IPS DF 6.9 (cell line): ENCODE measurements around the gene SPNS3.

ENCODE experiments used
- DNase-seq: peaks from one replicate; pipeline ENCODE4 v3.0.0-alpha.2; 2013; ENCODE audit warnings: low read depth, low spot score
- H3K27ac ChIP-seq: one replicate; pipeline ENCODE4 v1.5.1; 2013; ENCODE audit warnings: low read length, control low read depth
- H3K27me3 ChIP-seq: 2 replicates; pipeline ENCODE4 v1.6.1; 2013; ENCODE audit warnings: mild to moderate bottlenecking, low read length; ENCODE audit not compliant: control insufficient read depth, insufficient read depth
- H3K36me3 ChIP-seq: 2 replicates; pipeline ENCODE4 v1.6.1; 2013; ENCODE audit warnings: low read length; ENCODE audit not compliant: control insufficient read depth, insufficient read depth
- H3K4me1 ChIP-seq: 2 replicates; pipeline ENCODE4 v1.6.1; 2013; ENCODE audit warnings: low read length; ENCODE audit not compliant: control insufficient read depth, insufficient read depth
- H3K4me3 ChIP-seq: 2 replicates; pipeline ENCODE4 v1.5.1; 2013; ENCODE audit warnings: mild to moderate bottlenecking, low read length
- H3K9me3 ChIP-seq: 2 replicates; pipeline ENCODE4 v1.6.1; 2013; ENCODE audit warnings: low read length, inconsistent platforms; ENCODE audit not compliant: control insufficient read depth, insufficient read depth
- WGBS: extraction: QIAGEN DNeasy Blood & Tissue Kit; methylation state at CpG from one replicate; pipeline ENCODE4 v1.1.7; 2013; ENCODE audit warnings: mixed read lengths, missing lambda C conversion rate; ENCODE audit not compliant: insufficient read length, insufficient coverage; 5-methylcytosine and 5-hydroxymethylcytosine counted together

The SPNS3 gene

DNA sequence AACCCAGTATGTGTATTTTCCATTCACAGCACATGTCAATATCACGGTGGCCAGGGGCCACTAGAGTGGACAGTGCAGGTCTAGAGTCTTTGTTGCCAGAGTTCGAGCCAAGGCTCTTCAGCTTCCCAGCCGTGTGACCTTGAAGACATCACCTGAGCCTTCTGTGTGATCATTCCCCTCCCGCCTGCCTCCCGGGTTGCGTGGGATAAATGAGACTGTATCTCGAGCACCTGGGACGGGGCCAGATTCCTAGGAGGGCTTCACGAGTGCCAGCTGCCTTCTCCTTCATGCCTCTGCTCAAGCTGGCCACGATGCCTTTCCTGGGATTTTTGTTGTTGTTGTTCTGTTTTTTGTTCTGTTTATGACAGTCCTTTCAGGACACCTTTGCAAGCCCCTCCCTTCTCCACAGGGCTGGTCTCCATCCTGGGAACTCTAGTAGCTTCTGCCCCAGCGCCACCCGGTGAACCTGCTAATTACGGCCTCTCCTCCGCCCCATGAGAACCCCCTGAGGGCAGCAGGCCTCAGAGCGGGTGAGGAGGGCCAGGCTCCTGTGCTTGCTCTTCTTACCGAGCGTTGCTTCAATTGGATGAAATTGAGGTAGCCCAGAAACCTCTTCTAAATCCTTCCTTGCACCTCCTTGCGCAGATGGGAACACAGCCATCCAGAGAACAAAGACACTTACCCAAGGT is 68.9 kb downstream of the SPNS3 start:
- Histone ChIP-seq H3K9me3 (no peaks in the 10 kb centered on the region), H3K4me3 (no peak overlapping the region), H3K27ac (no peak overlapping the region), H3K4me1 (peaks cover 2% of the 10 kb centered on the region), H3K27me3 (peaks cover 21% of the 10 kb centered on the region), H3K36me3 (no peaks in the 10 kb centered on the region)
- no CpG with 5 or more reads among the region's 18 CpGs for WGBS
- DNase-seq: no peak

DNA sequence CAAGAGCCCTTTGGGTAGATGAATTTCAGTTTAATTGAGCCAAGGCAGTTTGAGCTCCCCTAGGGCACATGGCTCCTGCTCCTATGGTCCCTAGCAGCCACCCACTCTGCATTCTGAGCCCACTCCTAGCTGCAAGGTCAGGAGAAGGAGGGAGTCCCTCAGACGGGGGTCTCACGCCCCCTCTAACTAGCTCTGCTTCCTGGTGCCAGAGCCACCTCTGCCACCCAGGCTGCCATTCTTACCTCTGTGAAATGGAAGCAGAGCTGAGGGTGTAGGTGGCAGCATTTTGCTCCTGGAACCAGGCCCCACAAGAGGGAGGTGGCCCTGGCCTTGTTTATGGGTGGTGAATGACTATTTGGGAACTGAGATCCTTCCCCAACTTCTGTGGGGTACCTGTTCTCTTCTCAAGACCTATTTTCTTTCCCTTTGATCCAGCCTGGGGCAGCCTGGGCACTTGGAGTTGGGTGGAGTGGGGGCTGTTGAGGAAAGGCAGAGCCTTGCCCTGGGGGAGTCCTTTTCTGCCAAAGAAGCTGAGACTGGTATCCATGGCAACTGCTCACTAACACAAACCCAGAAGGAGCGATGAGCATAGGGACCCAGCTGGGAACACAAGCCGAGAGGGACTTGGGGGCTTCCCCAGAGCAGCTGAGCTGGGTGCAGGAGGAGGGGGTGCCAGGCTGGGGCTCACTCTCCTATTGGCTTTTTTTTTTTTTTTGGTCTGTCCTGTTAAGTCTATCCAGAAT is 69.7 kb downstream of the SPNS3 start:
- no CpG with 5 or more reads among the region's 4 CpGs for WGBS
- Histone ChIP-seq H3K27ac (no peak overlapping the region), H3K27me3 (peaks cover 18% of the 10 kb centered on the region), H3K4me3 (no peak overlapping the region), H3K4me1 (peaks cover 2% of the 10 kb centered on the region), H3K9me3 (no peaks in the 10 kb centered on the region), H3K36me3 (no peaks in the 10 kb centered on the region)
- no peak for DNase-seq

DNA sequence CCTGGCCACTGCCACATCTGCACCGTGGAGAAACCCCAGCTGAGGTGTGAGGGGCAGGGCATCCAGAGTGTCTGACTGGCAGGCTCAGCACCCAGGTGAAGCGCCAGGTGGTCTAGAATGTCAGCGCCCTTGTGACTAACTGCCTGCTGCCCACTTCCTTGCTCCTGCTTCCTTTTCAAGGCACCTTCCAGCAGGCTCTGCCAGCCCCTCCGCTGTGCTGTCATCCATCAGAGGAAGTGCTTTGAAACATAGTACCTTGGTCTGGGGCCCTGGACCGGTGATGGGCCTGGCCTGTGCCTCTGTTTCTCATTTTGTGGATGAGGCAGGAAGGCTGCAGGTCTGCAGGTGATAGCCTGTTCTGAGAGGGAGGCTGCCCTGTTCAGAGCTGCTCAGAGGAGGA is 70.4 kb downstream of the SPNS3 start:
- H3K27me3 ChIP-seq: peaks cover 18% of the 10 kb centered on the region
- DNase-seq: no peak
- H3K4me1 ChIP-seq: peaks cover 2% of the 10 kb centered on the region
- no peaks in the 10 kb centered on the region for H3K36me3 ChIP-seq
- WGBS: no CpG with 5 or more reads among the region's 5 CpGs
- H3K27ac ChIP-seq: no peak overlapping the region
- no peaks in the 10 kb centered on the region for H3K9me3 ChIP-seq
- no peak overlapping the region for H3K4me3 ChIP-seq

DNA sequence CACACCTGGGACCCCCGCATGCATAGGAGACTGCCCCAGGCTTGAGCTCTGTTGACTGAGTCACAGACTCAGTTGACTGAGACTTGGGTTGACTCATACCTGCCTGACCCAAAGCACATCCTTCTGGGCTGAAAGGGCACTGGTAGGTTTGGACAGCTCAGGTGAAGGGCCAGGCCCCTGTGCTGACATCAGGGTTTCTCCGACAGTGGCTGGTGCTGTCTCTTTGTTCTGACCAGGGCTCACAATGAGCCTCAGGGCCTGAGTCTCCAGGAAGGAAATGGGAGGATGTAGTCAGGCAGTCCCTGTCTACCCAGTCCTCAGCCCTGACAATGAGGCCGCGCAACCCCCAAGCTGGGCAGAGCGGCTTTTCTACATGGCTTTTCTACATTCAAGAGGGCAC is 71.4 kb downstream of the SPNS3 start:
- H3K4me3 ChIP-seq: no peak overlapping the region
- DNase-seq: no peak
- no CpG with 5 or more reads among the region's 5 CpGs for WGBS
- H3K4me1 ChIP-seq: peaks cover under 1% of the 10 kb centered on the region; the same call in 1 of the 2 replicates
- no peak overlapping the region for H3K27ac ChIP-seq
- H3K27me3 ChIP-seq: peaks cover 9% of the 10 kb centered on the region
- no peaks in the 10 kb centered on the region for H3K36me3 ChIP-seq
- H3K9me3 ChIP-seq: no peaks in the 10 kb centered on the region

DNA sequence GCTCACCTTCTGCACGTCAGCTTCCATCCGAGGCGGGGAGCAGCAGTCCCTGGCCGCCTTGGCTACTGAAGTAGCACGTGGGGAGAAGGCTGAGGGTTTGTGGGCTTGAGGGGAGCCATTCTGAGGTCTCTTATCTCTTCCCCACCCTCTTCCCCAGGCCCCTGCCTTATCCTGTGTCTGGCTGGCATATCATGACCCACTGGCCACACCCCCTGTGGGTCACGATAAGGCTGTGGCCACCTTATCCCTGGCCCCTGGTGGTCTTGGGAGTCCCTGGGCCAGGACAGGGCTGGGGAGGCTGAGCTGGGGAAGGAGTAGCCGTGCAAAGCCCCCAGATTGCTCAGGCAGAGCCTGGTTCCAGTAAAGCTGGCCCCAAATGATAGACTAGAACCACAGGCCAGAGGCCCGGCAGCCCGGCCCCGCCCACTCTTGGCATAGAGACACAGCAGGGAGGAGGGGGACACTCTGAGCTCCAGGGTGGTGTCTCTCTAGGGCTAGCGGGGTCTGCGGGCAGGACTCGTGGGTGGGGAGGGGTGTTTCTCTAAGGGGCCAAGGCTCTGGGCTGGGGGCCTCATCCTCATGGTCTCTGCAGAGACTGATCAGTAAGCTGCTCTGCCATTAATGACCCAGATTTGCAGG is 72.6 kb downstream of the SPNS3 start:
- Histone ChIP-seq H3K36me3 (no peaks in the 10 kb centered on the region), H3K4me1 (no peaks in the 10 kb centered on the region; the same call in 1 of the 2 replicates), H3K4me3 (no peak overlapping the region), H3K27me3 (no peaks in the 10 kb centered on the region), H3K9me3 (no peaks in the 10 kb centered on the region), H3K27ac (no peak overlapping the region)
- DNase-seq: no peak
- no CpG with 5 or more reads among the region's 13 CpGs for WGBS

DNA sequence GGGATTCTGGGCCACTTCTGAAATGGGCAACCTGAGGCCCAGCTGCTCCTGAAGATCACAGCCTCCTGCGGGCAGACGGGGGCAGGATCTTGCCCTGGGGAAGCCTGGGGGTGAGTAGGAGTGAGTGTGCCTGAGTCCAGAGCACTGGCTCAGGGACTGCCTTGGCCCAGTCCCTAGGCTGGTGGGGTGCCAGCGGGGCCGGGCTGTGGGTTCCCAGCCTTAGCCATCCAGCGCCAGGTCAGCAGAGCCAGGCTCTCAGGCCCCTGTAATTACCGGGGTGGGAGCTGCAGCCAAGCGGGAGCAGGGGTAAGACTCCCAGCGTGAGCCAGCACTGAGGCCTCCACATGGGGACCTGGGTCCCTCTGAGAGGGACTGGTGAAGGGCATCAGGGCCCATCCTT is 73.2 kb downstream of the SPNS3 start:
- Histone ChIP-seq H3K27me3 (no peaks in the 10 kb centered on the region), H3K36me3 (no peaks in the 10 kb centered on the region), H3K4me3 (no peak overlapping the region), H3K4me1 (no peaks in the 10 kb centered on the region; the same call in 1 of the 2 replicates), H3K27ac (no peak overlapping the region), H3K9me3 (no peaks in the 10 kb centered on the region)
- no CpG with 5 or more reads among the region's 8 CpGs for WGBS
- DNase-seq: no peak

DNA sequence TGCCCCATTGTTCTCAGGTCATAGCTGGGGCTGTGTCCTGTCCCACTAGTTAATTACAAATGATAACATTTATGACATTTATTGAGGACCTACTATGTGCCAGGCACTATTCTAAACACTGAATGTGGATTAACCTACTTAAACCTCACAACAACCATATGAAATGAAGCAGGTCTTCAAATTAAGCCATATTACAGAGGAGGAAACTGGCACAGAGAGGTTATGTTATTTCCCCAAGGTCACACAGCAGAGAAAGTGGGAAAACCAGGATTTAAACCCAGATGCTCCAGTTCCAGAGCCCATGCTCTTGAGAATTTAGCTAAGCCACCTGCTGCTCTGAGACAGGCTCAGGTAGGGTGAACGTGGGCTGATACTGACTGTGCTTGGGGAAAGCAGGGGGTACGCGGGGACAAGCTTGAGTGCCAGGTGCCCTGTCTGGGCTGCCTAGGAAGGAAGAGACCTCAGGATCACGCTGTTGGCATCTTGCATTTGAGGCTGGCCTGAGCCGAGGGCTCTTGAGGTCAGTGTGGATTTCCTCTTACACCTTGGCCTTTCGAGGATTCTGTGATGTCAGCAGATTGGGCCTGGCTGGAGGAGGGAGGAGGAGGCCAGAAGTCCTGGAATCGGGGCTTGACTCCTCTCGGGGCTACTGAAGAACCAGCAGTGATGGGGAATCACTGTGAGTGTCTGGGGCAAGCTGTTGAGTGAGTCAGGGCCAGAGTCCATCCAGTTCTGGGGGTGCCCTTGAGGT is 73.8 kb downstream of the SPNS3 start:
- no CpG with 5 or more reads among the region's 8 CpGs for WGBS
- Histone ChIP-seq H3K27me3 (no peaks in the 10 kb centered on the region), H3K27ac (no peak overlapping the region), H3K36me3 (no peaks in the 10 kb centered on the region), H3K9me3 (no peaks in the 10 kb centered on the region), H3K4me1 (no peaks in the 10 kb centered on the region; the same call in 1 of the 2 replicates), H3K4me3 (no peak overlapping the region)
- DNase-seq: no peak

DNA sequence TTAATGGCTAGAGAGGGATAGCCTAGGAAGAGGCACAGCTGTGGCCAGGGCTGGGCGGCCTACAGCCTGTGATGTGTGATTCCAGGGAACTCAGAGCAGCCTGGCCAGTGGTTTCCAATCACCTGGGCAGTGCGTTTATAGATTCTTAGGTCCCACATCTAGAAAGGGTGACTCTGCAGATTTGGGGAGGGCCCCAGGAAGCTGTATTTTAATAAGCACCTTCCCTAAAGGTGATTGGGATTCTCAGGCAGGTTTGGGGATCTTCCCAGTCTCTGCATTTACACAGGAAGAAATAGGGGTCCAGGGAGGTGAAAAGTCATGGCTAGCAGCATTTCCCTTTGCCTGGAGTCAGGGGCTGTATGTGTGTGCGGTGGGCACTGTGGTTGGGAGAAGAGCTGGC is 74.5 kb downstream of the SPNS3 start:
- H3K9me3 ChIP-seq: no peaks in the 10 kb centered on the region
- no peaks in the 10 kb centered on the region for H3K36me3 ChIP-seq
- H3K4me1 ChIP-seq: no peaks in the 10 kb centered on the region
- no peaks in the 10 kb centered on the region for H3K27me3 ChIP-seq
- no peak overlapping the region for H3K27ac ChIP-seq
- no peak for DNase-seq
- no CpG with 5 or more reads among the region's 3 CpGs for WGBS
- H3K4me3 ChIP-seq: no peak overlapping the region

DNA sequence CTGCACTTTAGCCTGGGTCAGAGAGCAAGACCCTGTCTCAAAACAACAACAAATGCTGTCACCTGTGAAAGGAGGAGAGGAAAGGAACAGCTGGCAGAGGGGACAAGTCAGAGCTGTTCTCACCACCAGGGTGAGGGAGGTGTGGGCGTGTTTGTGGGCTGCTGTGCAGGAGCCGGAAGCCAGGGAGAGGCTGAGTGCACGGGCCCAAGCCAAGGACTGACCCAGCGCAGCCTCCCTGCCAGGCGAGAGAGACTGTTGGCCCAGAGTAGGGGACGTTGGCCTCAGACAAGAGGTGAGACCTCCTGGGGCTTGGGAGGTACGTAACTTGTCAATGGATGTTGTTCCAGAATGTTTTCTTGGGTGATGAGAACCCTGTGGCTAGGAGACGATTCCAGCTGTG is 75.7 kb downstream of the SPNS3 start:
- no CpG with 5 or more reads among the region's 8 CpGs for WGBS
- Histone ChIP-seq H3K27me3 (no peaks in the 10 kb centered on the region), H3K9me3 (no peaks in the 10 kb centered on the region), H3K4me1 (peaks cover 5% of the 10 kb centered on the region), H3K27ac (no peak overlapping the region), H3K4me3 (no peak overlapping the region), H3K36me3 (no peaks in the 10 kb centered on the region)
- DNase-seq: no peak

DNA sequence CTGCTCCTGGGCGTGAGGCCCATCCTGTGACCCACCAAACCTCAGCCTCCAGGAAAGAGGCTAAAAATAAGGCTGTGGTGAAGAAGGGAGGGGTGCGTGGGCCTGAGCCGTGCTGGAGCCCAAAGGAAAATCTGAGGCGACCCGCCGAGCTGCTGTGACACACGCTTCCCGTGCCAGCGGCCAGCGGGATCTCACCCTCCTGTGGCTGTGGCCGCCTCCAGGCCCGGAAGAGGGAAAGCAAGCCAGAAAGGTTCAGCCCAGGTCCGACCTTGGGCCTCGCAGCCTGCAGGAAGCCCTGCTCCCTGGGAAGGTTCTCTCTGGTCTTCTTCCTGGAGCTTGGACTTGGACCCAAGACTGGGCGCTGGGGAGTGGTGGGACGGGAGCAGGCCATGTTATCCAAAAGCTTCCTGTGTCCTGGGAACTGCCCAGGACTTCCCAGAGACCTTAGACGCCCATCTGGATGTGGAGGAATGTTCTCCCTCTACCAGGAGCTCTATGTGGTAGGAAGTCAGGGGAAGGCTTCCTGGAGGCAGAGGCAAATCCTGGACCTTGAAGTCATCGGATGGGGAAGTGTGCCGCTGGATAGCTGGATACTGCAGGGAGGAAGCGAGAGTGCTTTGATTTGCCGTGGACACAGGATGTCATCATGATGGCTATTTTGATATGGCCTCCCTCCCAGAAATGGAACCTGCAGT is 76.3 kb downstream of the SPNS3 start:
- Histone ChIP-seq H3K27ac (no peak overlapping the region), H3K27me3 (no peaks in the 10 kb centered on the region), H3K36me3 (no peaks in the 10 kb centered on the region), H3K9me3 (no peaks in the 10 kb centered on the region), H3K4me3 (no peak overlapping the region), H3K4me1 (peaks cover 7% of the 10 kb centered on the region)
- no CpG with 5 or more reads among the region's 21 CpGs for WGBS
- DNase-seq: no peak
